HG03175 (cell line): Measurements from ENCODE around the gene DHFR2.
"Not testable (repeated sequence)": the region's sequence is repeated elsewhere in the genome, so short reads cannot be mapped to it uniquely, and the experiment has no call there.

ENCODE experiments used
- ATAC-seq: cut with Tn5 transposase; IDR thresholded peaks from one replicate; pipeline ENCODE4 v1.9.1; 2021; ENCODE audit warnings: mild to moderate bottlenecking, moderate library complexity; ENCODE audit not compliant: unreplicated experiment

The DHFR2 gene

GRCh38 chr3:94062513-94063404, at the start of gene DHFR2, which contains the start of gene NSUN3:
DHFR2 (minus strand) TSS chr3:94062916; CDS start chr3:94061511, 1,405 bp downstream.
NSUN3 (plus strand) TSS chr3:94063061; CDS start chr3:94063127, 66 bp downstream.
- ATAC-seq: peak; percentile 92

GRCh38 chr3:94110854-94111253, 48.1 kb upstream of the DHFR2 start:
- ATAC-seq: no peak

- ATAC-seq: not testable (repeated sequence)
Observed at GRCh38 chr3:94110232-94110631, 47.5 kb upstream of the DHFR2 start.

GRCh38 chr3:94106268-94106667, 43.6 kb upstream of the DHFR2 start:
- ATAC-seq: no peak

DNA sequence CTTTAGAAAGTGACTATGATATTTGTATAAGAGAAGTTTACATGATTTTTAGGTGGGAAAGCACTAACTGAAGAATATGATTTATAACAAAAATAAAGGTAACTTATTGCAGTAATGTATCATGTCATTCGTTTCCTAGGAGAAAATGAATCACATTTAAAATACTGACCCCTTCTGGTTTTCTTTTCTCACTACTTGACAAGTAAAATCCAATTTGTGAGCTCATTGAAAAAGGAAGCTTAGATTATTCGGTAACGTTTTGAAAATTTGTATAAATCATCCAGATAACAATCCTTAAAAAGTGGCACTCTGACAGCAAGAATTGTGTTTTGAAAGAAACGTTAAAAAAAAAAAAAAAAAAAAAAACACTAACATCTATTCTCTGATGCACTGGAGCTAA, 39.1 kb upstream of the DHFR2 start:
- no peak for ATAC-seq

DNA sequence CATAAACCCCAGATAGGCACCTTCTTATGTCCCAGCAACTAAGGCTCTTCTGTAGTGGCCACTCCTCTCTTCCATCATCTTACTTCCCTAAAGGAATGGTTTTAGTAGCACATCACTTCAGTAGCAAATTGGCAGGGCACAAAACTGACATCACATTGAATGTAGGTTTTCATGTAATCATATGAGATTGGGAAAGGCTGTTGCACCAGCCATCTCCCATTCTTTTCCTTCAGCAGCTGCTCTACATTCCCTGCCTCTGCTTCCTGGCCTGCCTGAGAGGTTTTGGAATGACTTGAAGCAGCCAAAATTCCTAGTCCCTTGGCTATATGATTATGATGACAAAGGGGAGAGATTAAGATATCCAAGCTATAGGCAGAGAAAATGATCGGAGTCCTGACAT, 36.6 kb upstream of the DHFR2 start:
- ATAC-seq: no peak

GRCh38 chr3:94098452-94098851, 35.7 kb upstream of the DHFR2 start:
- ATAC-seq: no peak

DNA sequence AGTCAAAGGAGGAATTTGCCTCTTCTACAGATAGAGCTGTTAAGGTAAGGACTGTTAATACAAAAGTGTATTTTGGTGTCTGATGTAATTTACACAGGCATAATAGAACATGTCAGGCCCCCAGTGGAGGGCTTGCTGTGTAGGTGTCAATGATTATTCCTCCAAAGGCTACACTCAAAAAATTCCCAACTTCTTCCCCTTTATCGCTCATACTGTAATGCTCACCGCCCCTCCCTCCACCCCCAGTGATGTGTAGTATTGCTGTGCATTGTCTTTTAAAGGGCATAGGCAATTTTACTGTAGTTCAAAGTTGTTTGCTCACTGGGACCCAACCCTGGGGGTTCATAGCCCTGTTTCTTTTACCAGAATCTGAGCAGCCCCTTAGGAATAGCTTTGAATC, 32.4 kb upstream of the DHFR2 start:
- no peak for ATAC-seq

DNA sequence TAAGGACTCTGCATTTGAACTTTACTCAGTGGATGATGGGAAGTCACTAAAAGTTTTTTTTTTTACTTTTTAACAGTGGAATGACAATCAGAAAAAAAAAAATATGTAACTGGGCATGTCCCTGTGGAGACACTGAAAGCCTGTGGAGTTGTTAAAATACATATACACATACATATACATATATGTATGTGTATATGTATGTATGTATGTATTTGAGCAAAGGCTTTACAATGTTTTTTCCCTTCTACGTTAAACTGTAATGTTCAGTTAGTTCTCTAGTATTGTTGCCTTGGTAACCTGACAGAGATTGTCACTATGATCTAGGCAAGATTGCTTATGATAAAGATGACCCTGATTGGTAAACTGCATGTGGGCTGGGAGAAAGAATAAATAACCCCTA, 30.4 kb upstream of the DHFR2 start:
- no peak for ATAC-seq

DNA sequence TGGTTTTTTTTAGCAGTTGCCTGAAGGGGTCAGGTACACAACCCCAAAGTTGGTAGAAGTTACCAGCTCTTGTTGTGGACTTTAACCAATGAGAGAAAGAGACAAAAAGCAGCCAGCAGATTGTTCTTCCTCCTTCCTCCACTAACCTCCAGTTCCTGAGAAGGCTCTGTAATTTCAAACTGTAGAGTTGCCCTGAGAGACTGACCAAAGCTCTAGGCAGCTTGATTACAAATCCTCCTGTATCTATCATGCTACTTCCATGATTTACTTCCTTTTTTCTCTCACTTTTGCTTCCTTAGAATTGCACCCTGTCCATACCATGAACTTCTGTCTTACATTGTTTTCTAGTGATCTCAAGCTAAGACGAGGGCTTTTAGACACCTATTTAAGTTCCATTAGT, 29.4 kb upstream of the DHFR2 start:
- ATAC-seq: no peak

GRCh38 chr3:94089126-94089525, 26.4 kb upstream of the DHFR2 start:
- no peak for ATAC-seq

DNA sequence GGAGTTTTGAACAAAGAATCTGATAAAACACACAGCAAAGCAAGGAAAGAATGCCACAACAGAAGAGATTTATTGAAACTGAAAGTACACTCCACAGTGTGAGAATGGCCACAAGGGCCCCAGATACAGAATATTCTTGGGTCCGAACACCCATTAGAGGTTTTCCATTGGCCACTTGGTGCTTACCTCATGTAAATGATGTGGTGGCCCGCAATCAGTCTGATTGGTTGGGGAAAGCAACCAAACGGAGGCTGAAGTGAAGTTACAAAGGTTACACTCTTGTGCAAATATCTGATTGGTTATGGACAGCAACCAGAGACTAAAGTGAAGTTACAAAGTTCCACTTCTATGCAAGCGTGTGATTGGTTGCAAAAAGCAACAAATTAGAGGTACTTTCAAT, 20.5 kb upstream of the DHFR2 start:
- ATAC-seq: peak; percentile 85

DNA sequence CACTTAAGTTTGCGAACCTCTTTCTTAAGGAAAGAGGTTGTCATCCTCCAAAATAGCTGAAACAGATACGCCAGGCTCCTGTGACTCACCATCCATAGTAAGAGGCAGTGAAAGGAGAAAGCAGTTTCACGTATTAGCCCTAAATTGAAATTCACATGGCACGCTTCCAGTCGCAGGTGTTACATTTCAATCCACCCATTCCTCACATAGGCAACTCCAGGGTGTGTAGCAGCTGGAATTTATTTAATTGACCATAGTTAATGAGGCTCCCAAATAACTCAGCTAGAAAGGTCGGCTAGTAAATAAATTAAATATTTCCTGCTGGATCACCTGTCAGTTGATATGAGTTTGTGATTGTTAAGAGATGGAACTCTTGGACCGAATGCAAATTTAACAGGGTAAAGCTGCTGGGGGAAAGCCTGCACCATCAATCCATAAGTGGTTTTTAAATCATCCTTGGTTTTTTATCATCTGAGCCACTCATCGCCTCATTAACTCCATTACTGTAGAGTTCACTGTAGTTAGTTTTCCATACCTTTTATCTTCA, 19.7 kb upstream of the DHFR2 start:
- no peak for ATAC-seq

GRCh38 chr3:94081884-94082283, 19.2 kb upstream of the DHFR2 start:
- ATAC-seq: no peak

GRCh38 chr3:94080552-94080951, 17.8 kb upstream of the DHFR2 start:
- ATAC-seq: not testable (repeated sequence)

GRCh38 chr3:94076055-94076454, 13.3 kb upstream of the DHFR2 start:
- no peak for ATAC-seq

- ATAC-seq: peak; percentile 78
Observed at GRCh38 chr3:94071713-94072284, 9.1 kb upstream of the DHFR2 start.

- ATAC-seq: peak; percentile 79
Observed at GRCh38 chr3:94070341-94070911, 7.7 kb upstream of the DHFR2 start.

DNA sequence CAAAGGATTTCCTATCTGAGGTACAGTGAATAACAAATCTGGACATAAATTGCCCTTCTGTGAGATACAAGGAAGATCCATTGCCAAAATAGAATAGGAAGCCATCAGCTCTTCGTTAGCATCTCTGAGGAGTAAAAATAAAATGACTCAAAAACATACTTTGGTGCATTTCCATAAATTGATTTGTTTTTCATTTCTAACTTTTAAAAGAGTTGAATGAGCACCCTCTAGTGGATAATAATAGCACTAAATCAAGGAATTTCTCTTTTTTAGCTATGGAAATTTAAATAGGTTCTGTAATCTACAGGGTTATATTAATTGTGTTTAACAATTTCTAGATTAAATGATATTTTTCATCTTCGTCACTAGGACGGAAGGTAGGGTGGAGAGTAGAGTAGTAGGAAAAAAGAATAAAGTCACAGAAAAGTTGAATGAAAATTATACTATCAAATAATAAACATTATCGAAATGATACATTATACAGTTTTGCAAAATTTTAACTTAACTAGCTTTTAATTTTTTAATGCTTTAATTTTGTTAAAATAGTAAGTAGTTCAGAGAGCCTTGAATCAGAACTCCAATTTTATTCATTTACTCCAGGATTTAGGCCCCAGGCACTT, 6.6 kb upstream of the DHFR2 start:
- no peak for ATAC-seq

DNA sequence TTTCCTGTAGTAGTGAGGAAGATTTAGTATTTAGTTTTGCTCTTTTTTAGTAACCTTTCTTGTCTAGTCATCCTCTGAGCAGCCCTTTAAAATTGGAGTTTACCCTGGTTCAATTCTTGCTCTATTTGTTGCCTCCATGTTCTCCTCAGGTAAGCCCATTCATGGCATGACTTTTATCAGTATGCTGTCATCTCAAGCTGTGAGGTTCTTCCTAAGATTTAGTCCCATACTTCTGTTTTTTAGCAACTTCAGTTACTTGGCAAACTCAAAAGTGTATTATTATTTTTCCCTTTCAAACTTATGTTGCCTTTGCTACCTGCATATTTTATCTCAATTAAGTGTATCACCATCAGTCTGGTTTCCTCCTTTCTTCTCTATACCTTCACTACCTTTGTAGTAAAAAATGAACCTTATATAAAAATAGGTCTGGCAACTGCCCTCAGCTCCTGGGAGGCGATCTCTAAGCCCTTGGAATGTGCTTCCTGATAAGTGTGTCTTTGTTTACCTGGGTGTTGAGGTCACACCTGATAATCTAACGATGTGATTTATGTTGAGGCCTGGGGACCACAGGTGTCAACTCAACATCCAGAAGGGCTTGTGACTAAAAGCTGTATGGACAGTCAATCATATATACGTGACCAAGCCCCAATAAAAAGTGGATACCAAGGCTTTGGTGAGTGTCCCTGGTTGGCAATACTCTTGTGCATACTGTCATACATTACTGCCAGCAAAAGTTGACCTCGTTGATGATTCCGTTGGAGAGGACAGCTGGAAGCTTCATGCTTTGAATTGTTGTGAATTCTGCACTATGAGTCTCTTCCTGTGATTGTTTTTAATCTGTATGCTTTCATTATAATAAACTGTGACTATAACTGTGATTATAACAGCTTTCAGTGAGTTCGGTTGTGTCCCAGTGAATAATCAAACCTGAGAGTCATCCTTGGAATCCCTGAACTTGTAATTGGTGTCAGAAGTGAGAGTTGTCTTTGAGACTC, 4.1 kb upstream of the DHFR2 start:
- no peak for ATAC-seq
